HEK293T (cell line): Measurements from ENCODE around the gene PRPF6.
"Not testable (repeated sequence)": the region's sequence is repeated elsewhere in the genome, so short reads cannot be mapped to it uniquely, and the experiment has no call there.

Experiments
- CTCF ChIA-PET: fragments of 350-600 bp; formaldehyde crosslinking; extraction: SDS; loops from one replicate; lab custom pipeline; 2021; ENCODE audit warnings: antibody characterized with exemption, inconsistent platforms; lab: Yijun Ruan, JAX
- POLR2A ChIA-PET: fragments of 350-600 bp; formaldehyde crosslinking; extraction: SDS; loops from one replicate; lab custom pipeline; 2020; ENCODE audit warnings: antibody characterized with exemption, inconsistent platforms; lab: Yijun Ruan, JAX
- DNase-seq: peaks from one replicate; pipeline ENCODE4 v3.0.0; 2012; ENCODE audit warnings: mixed read lengths; ENCODE audit errors: extremely low spot score
- ARNT ChIP-seq: fragments of 450-650 bp; IDR thresholded peaks from 2 replicates; pipeline ENCODE4 v1.6.1; 2017; ENCODE audit warnings: mild to moderate bottlenecking
- BHLHE40 ChIP-seq: fragments of 450-650 bp; IDR thresholded peaks from 2 replicates; pipeline ENCODE4 v1.6.1; 2016; ENCODE audit warnings: mild to moderate bottlenecking, moderate library complexity, borderline replicate concordance
- CTBP1 ChIP-seq: fragments of 450-650 bp; IDR thresholded peaks from 2 replicates; pipeline ENCODE4 v1.6.1; 2016; ENCODE audit warnings: borderline replicate concordance
- ELF4 ChIP-seq: fragments of 450-650 bp; IDR thresholded peaks from 2 replicates; pipeline ENCODE4 v1.6.1; 2017; ENCODE audit warnings: antibody characterized with exemption
- FOXA1 ChIP-seq: fragments of 450-650 bp; IDR thresholded peaks from 2 replicates; pipeline ENCODE4 v1.6.1; 2016; ENCODE audit warnings: mild to moderate bottlenecking
- FOXK2 ChIP-seq: fragments of 450-650 bp; IDR thresholded peaks from 2 replicates; pipeline ENCODE4 v1.6.1; 2016; ENCODE audit warnings: mild to moderate bottlenecking
- FOXM1 ChIP-seq: fragments of 450-650 bp; IDR thresholded peaks from 2 replicates; pipeline ENCODE4 v1.6.1; 2017; ENCODE audit warnings: mild to moderate bottlenecking, borderline replicate concordance
- HDGF ChIP-seq: fragments of 450-650 bp; IDR thresholded peaks from 2 replicates; pipeline ENCODE4 v1.6.1; 2017; ENCODE audit warnings: antibody characterized with exemption, borderline replicate concordance
- L3MBTL2 ChIP-seq: fragments of 450-650 bp; conservative IDR thresholded peaks from 2 replicates; pipeline ENCODE4 v1.6.1; 2016; ENCODE audit warnings: mild to moderate bottlenecking
- LEF1 ChIP-seq: fragments of 450-650 bp; IDR thresholded peaks from 2 replicates; pipeline ENCODE4 v1.6.1; 2017; ENCODE audit warnings: mild to moderate bottlenecking, borderline replicate concordance
- NFRKB ChIP-seq: fragments of 450-650 bp; IDR thresholded peaks from 2 replicates; pipeline ENCODE4 v1.6.1; 2016; ENCODE audit warnings: mild to moderate bottlenecking, moderate library complexity
- PKNOX1 ChIP-seq: fragments of 450-650 bp; IDR thresholded peaks from 2 replicates; pipeline ENCODE4 v1.6.1; 2016
- SP1 ChIP-seq: fragments of 450-650 bp; IDR thresholded peaks from 2 replicates; pipeline ENCODE4 v1.6.1; 2017
- SUZ12 ChIP-seq: fragments of 450-650 bp; IDR thresholded peaks from 2 replicates; pipeline ENCODE4 v1.6.1; 2016; ENCODE audit warnings: mild to moderate bottlenecking
- TARDBP ChIP-seq: fragments of 450-650 bp; IDR thresholded peaks from 2 replicates; pipeline ENCODE4 v1.6.1; 2016
- ZNF384 ChIP-seq: fragments of 450-650 bp; IDR thresholded peaks from 2 replicates; pipeline ENCODE4 v1.6.1; 2016

PRPF6 gene

GRCh38 chr20:64005394-64005793 lies 24.5 kb downstream of the PRPF6 start:
- no peak for DNase-seq
- ChIA-PET CTCF (no interaction called here), POLR2A (no interaction called here)
- TF ChIP-seq L3MBTL2 = no peak
- TF ChIP-seq HDGF = no peak
- no peak for TF ChIP-seq PKNOX1
- no peak for TF ChIP-seq SUZ12
- no peak for TF ChIP-seq ZNF384
- TF ChIP-seq FOXM1 = no peak
- no peak for TF ChIP-seq SP1
- no peak for TF ChIP-seq CTBP1
- TF ChIP-seq BHLHE40 = no peak
- no peak for TF ChIP-seq FOXK2
- TF ChIP-seq NFRKB = no peak
- TF ChIP-seq ELF4 = no peak
- TF ChIP-seq ARNT = no peak
- no peak for TF ChIP-seq TARDBP
- no peak for TF ChIP-seq LEF1
- no peak for TF ChIP-seq FOXA1

GRCh38 chr20:64006490-64006889 lies 25.6 kb downstream of the PRPF6 start:
- no peak for DNase-seq
- TF ChIP-seq SUZ12 (no peak), FOXK2 (no peak), SP1 (no peak), TARDBP (no peak), CTBP1 (no peak), FOXA1 (no peak), ELF4 (no peak), L3MBTL2 (no peak), LEF1 (no peak), PKNOX1 (no peak), NFRKB (no peak), ZNF384 (no peak), ARNT (no peak), FOXM1 (no peak), HDGF (no peak), BHLHE40 (no peak)
- ChIA-PET CTCF (no interaction called here), POLR2A (no interaction called here)

- no peak for DNase-seq
- POLR2A ChIA-PET = no interaction called here
- TF ChIP-seq PKNOX1 (no peak), LEF1 (no peak)
- CTCF ChIA-PET = no interaction called here
Measured at GRCh38 chr20:64006902-64007301, 26.0 kb downstream of the PRPF6 start.

GRCh38 chr20:64009811-64010387 lies 29.0 kb downstream of the PRPF6 start:
- ChIA-PET CTCF (no interaction called here), POLR2A (no interaction called here)
- DNase-seq = no peak
- TF ChIP-seq BHLHE40 = no peak
- no peak for TF ChIP-seq ZNF384
- TF ChIP-seq HDGF = no peak
- no peak for TF ChIP-seq CTBP1
- no peak for TF ChIP-seq SP1
- no peak for TF ChIP-seq LEF1
- no peak for TF ChIP-seq NFRKB
- no peak for TF ChIP-seq L3MBTL2
- TF ChIP-seq FOXM1 = no peak
- no peak for TF ChIP-seq FOXK2

GRCh38 chr20:64010711-64011237 lies 29.8 kb downstream of the PRPF6 start:
- TF ChIP-seq ARNT (no peak), NFRKB (no peak), FOXK2 (no peak), L3MBTL2 (no peak), BHLHE40 (no peak)
- POLR2A ChIA-PET = no interaction called here
- CTCF ChIA-PET = no interaction called here
- DNase-seq = no peak

- ChIA-PET POLR2A (no interaction called here), CTCF (no interaction called here)
- DNase-seq = no peak
- no peak for TF ChIP-seq ELF4
Measured at GRCh38 chr20:64011366-64011779, 30.4 kb downstream of the PRPF6 start.

- DNase-seq, CTCF ChIA-PET, POLR2A ChIA-PET: not testable (repeated sequence)
Measured at GRCh38 chr20:64012385-64013154, 31.6 kb downstream of the PRPF6 start.
